Sigmoid colon (tissue), 4 donors: ENCODE measurements around the gene ADAM19.

Experiments
- EP300 ChIP-seq, 4 donors: sonication (generic); formaldehyde crosslinking; IDR thresholded peaks; one replicate each; pipeline ENCODE4 v1.6.1; 2017; ENCODE audit warnings: antibody characterized with exemption in 4 of 4
- POLR2A ChIP-seq, 2 donors: fragments of 450-650 bp; IDR thresholded peaks; one replicate each; pipeline ENCODE4 v1.6.1; 2016; ENCODE audit warnings: antibody characterized with exemption in 2 of 2, mild to moderate bottlenecking in 2 of 2, moderate library complexity in 2 of 2
- TF ChIP-seq, protein P1 (sequence below), 4 experiments: fragments of 450-650 bp in 3 of 4; fragments of 200-600 bp in 1 of 4; IDR thresholded peaks; one replicate each; pipeline ENCODE4 v1.5.1; 2016 to 2019; ENCODE audit warnings: antibody characterized with exemption in 4 of 4, mild to moderate bottlenecking in 3 of 4, moderate library complexity in 2 of 4

DNA sequence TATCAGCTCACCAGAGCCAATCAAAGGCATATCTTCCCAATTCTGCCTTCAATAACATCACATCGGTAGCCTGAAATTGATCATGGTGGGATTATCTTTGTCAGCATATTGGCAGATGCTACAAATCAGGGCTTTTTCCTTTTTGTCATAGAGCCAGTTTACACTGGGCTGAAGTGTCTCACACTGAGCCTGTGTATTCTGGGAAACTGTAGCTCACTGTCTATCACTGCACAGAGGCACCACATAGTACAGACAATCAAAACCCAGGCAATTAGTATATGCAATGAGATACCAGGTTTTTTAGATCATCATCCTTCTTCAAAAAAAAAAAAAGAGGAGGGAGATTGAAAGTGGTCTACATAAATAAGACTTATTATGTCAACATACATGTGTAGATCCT lies 46.6 kb downstream of the ADAM19 start:
- TF ChIP-seq, protein P1, sequence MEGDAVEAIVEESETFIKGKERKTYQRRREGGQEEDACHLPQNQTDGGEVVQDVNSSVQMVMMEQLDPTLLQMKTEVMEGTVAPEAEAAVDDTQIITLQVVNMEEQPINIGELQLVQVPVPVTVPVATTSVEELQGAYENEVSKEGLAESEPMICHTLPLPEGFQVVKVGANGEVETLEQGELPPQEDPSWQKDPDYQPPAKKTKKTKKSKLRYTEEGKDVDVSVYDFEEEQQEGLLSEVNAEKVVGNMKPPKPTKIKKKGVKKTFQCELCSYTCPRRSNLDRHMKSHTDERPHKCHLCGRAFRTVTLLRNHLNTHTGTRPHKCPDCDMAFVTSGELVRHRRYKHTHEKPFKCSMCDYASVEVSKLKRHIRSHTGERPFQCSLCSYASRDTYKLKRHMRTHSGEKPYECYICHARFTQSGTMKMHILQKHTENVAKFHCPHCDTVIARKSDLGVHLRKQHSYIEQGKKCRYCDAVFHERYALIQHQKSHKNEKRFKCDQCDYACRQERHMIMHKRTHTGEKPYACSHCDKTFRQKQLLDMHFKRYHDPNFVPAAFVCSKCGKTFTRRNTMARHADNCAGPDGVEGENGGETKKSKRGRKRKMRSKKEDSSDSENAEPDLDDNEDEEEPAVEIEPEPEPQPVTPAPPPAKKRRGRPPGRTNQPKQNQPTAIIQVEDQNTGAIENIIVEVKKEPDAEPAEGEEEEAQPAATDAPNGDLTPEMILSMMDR (IDR thresholded peaks at IDR 0.05), result no peak
- TF ChIP-seq EP300 (IDR thresholded peaks at IDR 0.05) (no peak), POLR2A (IDR thresholded peaks at IDR 0.05) (no peak)
